K562 (cell line): ENCODE measurements around the gene CCL4L2.

Experiments
- BRCA1 ChIP-seq, 2 experiments: fragments of 450-650 bp in 1 of 2; sonication (generic) in 1 of 2; formaldehyde crosslinking in 1 of 2; IDR thresholded peaks; 2 replicates each; pipeline versions ENCODE4 v1.5.0 to v1.6.1; 2017 to 2020; ENCODE audit warnings: mild to moderate bottlenecking in 1 of 2, missing genetic modification reagents in 1 of 2
- E2F4 ChIP-seq: sonication (generic); formaldehyde crosslinking; IDR thresholded peaks from 2 replicates; pipeline ENCODE4 v1.8.0; 2022; ENCODE audit warnings: mild to moderate bottlenecking, low read depth, missing genetic modification reagents
- EP300 ChIP-seq: IDR thresholded peaks from 2 replicates; pipeline ENCODE4 v1.6.1; 2012; ENCODE audit warnings: low read length, improper control_type of control experiment
- ESRRA ChIP-seq: fragments of 450-650 bp; IDR thresholded peaks from 2 replicates; pipeline ENCODE4 v1.6.1; 2014; ENCODE audit warnings: low read depth, mild to moderate bottlenecking, moderate library complexity, borderline replicate concordance
- FOXM1 ChIP-seq, 2 experiments: fragments of 450-650 bp in 1 of 2; sonication (generic) in 1 of 2; formaldehyde crosslinking in 1 of 2; IDR thresholded peaks; 2 replicates each; pipeline versions ENCODE4 v1.6.1 to v1.9.0; 2017 to 2022; ENCODE audit warnings: low read depth in 2 of 2, mild to moderate bottlenecking in 2 of 2, missing genetic modification reagents in 1 of 2, moderate library complexity in 1 of 2
- JUNB ChIP-seq: fragments of 450-650 bp; formaldehyde crosslinking; conservative IDR thresholded peaks from 2 replicates; pipeline ENCODE4 v1.4.0; 2020; ENCODE audit warnings: mild to moderate bottlenecking
- MIER1 ChIP-seq: fragments of 450-650 bp; IDR thresholded peaks from 2 replicates; pipeline ENCODE4 v1.6.1; 2016; ENCODE audit warnings: antibody characterized with exemption, mild to moderate bottlenecking, low read depth
- NFE2 ChIP-seq: IDR thresholded peaks from 2 replicates; pipeline ENCODE4 v1.6.1; 2014; ENCODE audit warnings: antibody characterized with exemption, low read depth
- POLR2A ChIP-seq: fragments of 450-650 bp; conservative IDR thresholded peaks from 2 replicates; pipeline ENCODE4 v1.6.1; 2016
- ZBTB43 ChIP-seq: sonication (generic); formaldehyde crosslinking; IDR thresholded peaks from 2 replicates; pipeline ENCODE4 v1.8.0; 2023; ENCODE audit warnings: mild to moderate bottlenecking, missing genetic modification reagents
- ZNF274 ChIP-seq: IDR thresholded peaks from 2 replicates; pipeline ENCODE4 v1.6.1; 2011; ENCODE audit warnings: low read depth, mild to moderate bottlenecking, low read length, moderate library complexity, borderline replicate concordance
- ZZZ3 ChIP-seq: fragments of 450-650 bp; IDR thresholded peaks from 2 replicates; pipeline ENCODE4 v1.6.1; 2016; ENCODE audit warnings: antibody characterized with exemption, mild to moderate bottlenecking, moderate library complexity
- TF ChIP-seq, protein P1 (sequence below), 3 experiments: IDR thresholded peaks in 2 of 3; conservative IDR thresholded peaks in 1 of 3; 2 replicates each; pipeline ENCODE4 v1.5.1; 2011 to 2012; ENCODE audit warnings: low read length in 3 of 3, mild to moderate bottlenecking in 3 of 3, control low read depth in 2 of 3, improper control_type of control experiment in 1 of 3, inconsistent platforms in 1 of 3, low read depth in 1 of 3, mixed read lengths in 1 of 3, moderate library complexity in 1 of 3; ENCODE audit not compliant: insufficient read depth in 2 of 3

GRCh38 chr17:36198831-36199465 is 11.9 kb upstream of the CCL4L2 start:
- TF ChIP-seq EP300: no peak
- TF ChIP-seq, protein P1, sequence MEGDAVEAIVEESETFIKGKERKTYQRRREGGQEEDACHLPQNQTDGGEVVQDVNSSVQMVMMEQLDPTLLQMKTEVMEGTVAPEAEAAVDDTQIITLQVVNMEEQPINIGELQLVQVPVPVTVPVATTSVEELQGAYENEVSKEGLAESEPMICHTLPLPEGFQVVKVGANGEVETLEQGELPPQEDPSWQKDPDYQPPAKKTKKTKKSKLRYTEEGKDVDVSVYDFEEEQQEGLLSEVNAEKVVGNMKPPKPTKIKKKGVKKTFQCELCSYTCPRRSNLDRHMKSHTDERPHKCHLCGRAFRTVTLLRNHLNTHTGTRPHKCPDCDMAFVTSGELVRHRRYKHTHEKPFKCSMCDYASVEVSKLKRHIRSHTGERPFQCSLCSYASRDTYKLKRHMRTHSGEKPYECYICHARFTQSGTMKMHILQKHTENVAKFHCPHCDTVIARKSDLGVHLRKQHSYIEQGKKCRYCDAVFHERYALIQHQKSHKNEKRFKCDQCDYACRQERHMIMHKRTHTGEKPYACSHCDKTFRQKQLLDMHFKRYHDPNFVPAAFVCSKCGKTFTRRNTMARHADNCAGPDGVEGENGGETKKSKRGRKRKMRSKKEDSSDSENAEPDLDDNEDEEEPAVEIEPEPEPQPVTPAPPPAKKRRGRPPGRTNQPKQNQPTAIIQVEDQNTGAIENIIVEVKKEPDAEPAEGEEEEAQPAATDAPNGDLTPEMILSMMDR (IDR thresholded peaks at IDR 0.05 in 2 of 3, conservative IDR thresholded peaks at IDR 0.05 in 1 of 3; ENCODE audit: insufficient read depth in 2 of 3, low read depth in 1 of 3, low read length in 3 of 3): no peak
- TF ChIP-seq ZBTB43: no peak
- no peak for TF ChIP-seq ZNF274
- peak; percentile 76 for TF ChIP-seq NFE2
- no peak for TF ChIP-seq POLR2A
- no peak for TF ChIP-seq E2F4 (CRISPR knock-in tag)
- TF ChIP-seq ESRRA: no peak
- no peak for TF ChIP-seq FOXM1 (IDR thresholded peaks at IDR 0.05; ENCODE audit: low read depth)
- TF ChIP-seq FOXM1 (CRISPR knock-in tag; IDR thresholded peaks at IDR 0.05; ENCODE audit: low read depth): no peak
- no peak for TF ChIP-seq MIER1
- no peak for TF ChIP-seq JUNB
- no peak for TF ChIP-seq BRCA1 (IDR thresholded peaks at IDR 0.05)
- no peak for TF ChIP-seq BRCA1 (CRISPR knock-in tag; IDR thresholded peaks at IDR 0.05)
- TF ChIP-seq ZZZ3: no peak
